Fibroblast of skin of left biceps (primary cell): ENCODE results near the gene MAN2B2.

ENCODE experiments used
- DNase-seq, 2 experiments: peaks; one replicate each; pipeline ENCODE4 v3.0.0-alpha.2; 2013; ENCODE audit warnings: low read depth in 2 of 2

The MAN2B2 gene

DNA sequence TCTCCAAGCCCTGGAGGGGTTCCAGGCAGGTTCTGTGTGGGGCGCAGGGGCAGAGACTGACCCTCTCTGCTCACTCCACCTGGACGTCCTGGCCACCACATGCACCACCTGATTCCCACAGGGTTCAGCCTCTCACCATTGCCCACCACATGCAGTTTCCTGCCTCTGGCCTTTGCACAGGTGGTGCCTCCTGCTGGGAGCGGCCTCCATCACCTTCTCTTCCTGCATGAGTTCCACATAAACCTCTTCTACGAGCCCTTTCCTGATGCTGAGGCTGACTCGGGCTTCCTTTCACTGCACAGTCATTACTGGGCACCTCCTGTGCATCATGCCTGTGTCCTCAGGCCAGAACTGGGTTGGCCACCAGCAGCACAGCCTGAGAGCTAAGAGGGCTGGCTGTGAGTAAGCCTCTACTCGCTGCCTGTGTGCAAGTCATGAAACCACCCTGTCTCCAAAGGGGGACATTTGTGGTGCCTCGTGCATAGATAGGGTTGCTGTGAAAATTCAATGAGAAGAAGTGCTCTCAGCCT is 19.9 kb downstream of the MAN2B2 start:
- DNase-seq = no peak

DNA sequence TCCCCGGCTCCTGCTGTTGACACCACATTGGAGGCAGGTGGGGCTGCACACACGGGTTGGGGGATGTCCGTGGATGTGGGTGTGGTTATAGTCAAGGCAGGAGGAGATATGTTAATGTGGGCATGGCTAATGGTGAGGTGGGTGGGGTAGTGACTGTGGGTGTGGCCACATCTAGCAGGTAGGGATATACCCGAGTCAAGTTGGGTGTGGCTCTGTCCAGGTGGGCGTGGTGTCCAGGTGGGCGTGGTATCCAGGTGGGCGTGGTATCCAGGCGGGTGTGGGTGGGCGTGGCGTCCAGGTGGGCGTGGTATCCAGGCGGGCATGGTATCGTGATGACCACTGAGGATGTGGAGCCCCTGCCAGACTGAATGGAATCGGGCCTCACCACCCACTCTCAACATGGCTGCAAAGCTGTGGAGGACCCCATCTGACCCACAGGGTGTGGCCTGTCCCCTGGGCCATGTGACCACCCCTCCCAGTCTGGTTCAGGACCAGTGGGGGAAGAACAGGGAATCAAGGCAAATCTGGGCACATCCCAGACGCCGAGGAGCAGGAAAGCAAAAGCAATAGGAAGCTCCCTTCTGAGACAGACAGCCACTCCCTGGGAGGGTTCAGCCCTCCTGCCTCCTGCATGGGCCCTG is 21.0 kb downstream of the MAN2B2 start:
- no peak for DNase-seq

DNA sequence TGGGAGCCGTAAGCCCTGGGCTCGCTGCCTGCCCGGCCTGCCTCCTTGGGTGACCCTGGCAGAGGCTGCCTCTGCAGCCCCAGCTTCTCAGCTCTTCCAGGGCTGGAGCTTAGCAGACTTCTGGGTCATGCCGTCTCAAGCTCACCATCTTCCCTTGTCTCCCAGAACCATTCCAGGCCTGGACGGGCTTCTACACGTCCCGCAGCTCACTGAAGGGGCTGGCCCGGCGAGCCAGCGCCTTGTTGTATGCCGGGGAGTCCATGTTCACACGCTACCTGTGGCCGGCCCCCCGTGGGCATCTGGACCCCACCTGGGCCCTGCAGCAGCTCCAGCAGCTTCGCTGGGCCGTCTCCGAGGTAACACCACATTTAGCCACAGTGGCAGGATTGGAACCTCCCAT is 22.0 kb downstream of the MAN2B2 start:
- no peak for DNase-seq

DNA sequence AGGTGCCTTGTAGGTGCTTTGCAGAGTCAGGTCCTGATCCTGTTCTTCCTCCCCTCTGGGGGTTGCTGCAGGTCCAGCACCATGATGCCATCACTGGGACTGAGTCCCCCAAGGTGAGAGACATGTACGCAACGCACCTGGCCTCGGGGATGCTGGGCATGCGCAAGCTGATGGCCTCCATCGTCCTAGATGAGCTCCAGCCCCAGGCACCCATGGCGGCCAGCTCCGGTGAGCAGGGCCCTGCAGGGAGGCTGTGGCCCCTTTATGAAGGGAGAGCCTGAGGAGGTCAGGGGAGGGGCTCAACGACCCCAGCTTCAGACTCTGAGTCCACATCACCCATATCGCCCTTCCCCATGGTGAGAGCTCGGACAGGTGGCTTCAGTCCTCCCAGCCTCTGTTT is 23.1 kb downstream of the MAN2B2 start:
- DNase-seq = no peak

DNA sequence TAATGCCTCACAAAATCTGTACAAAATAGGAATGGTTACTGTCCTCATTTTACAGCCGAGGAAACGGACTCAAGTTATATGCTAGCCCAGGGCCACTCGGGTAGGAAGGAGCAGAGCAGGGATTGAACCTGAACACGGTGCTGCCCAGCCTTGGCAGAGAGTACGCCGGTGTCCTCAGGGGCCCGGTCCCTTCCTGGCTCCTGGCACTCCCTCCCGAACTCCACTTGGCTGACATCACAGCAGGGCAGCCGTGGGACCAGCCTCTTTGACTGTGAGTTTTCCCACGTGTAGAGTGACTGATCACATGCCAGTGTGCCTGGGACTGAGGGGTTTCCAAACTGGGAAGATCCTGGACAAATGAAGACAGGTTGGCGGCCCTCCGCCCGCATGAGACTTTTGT is 23.7 kb downstream of the MAN2B2 start:
- no peak for DNase-seq

DNA sequence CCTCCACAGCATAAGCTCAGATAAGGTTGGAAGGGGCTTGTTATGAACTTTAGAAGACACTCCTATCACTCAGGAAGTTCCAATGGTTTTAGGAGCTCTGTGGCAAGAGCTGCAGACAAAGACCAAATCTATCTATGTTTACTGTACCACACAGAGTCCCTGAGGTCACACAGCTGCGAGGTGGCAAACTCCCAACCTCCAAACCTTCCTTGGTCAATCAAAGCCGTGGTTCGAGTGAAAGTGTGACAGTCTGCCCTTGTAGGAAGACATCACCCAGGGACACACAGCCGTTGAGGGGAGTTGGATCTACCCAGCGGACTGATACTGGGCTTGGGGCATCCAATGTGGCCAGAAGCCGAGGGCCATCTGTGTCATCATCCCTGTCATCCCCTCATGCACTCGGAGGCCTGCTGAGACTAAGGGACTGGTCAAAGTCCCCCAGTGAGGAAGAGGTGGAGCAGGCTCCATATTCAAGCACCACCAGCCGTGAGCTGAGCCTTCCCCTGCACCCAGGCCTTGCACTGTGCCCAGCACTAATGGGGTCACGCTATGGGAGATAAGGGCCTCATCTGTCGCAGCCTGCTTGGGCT is 26.8 kb downstream of the MAN2B2 start:
- DNase-seq = no peak

DNA sequence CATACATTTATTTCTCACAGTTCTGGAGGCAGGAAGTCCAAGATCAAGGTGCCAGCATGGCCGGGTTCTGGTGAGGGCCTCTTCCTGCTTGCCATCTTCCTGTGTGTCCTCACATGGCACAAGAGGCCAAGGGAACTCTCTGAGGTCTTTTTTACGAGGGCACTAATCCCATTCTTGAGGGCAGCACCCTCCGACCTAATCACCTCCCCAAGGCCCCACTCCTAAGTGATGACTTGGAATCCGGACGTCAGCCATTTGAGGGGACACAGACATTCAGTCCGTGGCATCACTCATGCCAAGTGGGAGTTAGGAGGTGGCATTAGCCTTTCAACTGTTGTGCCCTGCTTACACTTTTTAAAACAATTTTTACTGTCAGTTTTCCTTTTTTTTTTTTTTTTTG is 27.3 kb downstream of the MAN2B2 start:
- no peak for DNase-seq

DNA sequence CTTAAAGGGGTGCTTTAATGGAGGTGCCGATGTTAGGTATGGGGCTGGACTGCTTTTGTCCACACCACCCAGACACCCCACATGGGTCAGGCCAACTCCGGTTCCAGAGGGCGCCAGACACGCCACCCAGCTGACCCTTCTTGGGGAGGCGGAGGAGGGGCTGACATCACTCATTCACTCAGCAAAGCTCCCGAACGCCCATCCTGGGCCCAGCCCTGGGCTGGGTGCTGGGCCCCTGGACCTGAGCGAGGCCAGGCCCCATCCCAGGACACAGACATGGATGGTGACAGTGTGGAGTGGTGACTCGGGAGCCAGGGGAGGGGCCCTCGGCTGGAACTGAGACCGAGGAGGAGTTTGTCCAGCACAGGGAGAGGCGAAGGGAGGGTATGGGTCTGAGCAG is 28.1 kb downstream of the MAN2B2 start:
- no peak for DNase-seq

DNA sequence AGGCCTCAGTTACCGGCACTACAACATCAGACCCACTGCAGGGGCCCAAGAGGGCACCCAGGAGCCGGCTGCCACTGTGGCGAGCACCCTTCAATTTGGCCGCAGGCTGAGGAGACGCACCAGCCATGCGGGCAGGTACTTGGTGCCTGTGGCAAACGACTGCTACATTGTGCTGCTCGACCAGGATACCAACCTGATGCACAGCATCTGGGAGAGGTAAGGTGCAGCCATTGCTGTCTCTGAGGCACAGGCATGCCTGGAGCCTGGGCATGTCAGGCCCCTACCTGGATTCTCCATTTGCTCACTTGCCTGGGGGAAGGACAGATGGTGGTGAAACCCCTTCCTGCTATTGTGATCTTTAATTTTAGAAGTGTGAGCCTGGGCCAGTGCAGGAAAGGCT is 30.1 kb downstream of the MAN2B2 start:
- no peak for DNase-seq

DNA sequence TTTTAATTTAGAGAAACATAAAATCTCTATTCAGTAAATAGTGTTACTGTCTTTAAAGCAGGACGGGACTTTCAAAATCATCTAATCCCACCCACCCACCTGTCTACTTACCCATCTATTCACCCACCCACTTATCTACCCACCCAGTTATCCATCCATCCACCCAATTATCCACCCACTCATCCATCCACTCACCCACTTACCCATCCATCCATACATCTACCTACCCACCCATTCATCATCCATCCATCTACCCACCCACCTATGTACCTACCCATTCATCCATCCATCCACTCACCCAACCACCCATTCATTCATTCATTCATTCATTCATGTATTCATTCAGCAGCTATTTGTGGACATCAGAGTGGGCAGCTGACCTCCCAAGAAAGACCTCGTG is 30.6 kb downstream of the MAN2B2 start:
- DNase-seq = no peak

DNA sequence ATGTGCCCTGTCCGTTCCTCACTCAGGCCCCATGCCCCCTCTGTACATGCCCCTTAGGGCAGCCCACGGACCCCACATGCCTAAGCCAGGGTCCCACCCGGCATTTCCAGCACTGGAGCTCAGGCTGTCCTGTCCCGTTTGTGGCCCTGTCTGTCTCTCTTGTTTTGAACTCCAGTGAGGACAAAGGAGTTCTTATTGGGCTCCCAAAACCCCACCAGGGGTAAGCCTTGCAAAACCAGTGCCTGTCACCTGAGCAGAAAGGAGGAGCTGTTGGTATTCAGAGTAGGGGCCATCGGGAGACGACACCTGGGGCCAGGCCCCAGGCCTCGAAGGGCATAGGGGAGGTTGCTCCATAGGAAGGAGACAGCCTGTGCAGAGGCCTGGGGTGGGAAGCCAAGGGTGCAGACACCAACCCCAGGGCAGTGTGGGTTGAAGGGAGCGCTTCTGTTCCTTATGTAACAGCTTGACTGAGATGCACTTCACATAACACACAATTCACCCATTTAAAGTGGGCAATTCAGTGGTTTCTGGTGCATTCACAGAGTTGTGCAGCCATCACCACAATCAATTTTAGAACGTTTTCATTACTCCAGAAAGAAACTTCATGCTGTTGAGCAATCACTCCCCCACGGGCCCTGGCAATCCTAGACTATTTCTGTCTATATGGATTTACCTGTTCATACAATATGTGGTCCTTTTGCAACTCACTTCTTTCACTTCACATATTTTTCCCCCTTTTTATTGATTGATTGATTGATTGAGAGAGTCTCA is 31.7 kb downstream of the MAN2B2 start:
- DNase-seq = no peak

DNA sequence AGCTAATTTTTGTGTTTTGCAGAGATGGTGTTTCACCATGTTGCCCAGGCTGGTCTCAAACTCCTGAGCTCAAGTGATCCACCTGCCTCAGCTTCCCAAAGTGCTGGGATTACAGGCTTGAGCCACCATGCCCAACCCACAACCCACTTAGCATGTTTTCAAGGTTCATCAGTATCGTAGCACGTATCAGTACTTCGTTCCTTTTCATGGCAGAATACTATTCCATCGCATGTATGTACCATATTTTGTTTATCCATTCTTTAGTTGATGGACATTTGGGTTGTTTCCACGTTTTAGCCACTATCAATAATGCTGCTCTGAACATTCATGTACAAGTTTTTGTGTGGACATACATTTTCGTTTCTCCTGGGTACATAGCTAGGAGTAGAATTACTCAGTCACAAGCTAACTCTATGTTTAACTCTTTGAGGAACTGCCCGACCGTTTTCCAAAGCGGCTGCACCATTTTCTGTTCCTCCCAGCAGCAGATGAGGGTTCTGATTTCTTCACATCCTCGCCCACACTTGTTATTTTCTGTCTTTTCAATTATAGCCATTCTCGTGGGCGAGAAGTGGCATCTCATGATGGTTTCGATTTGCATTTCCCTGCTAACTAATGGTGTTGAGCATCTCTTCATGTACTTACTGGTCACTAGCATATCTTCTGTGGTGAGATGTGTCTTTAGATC is 32.5 kb downstream of the MAN2B2 start:
- no peak for DNase-seq

DNA sequence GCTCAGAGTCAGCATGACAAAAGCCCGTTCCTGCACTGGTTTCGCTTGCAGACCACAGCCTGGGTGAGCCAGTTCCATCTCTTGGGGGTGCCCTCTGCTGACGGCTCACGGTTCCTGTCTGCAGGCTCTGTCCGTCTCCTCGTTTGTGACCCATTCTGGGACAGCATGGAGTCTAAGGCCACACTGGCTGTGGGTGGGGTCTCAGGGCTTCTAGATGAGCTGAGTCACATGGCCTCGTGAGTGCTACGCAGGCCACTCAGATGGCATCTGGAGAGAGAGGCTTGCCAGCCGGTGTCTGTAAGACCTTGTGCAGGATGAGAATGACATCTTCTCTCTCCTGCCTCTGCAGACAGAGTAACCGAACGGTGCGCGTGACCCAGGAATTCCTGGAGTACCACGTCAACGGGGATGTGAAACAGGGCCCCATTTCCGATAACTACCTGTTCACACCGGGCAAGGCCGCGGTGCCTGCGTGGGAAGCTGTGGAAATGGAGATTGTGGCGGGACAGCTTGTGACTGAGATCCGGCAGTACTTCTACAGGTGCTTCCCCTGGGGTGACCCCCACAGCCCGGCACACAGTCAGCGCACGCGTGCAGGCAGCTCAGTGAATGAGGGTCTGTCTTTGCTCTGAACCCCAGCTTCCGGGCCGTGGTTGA is 33.9 kb downstream of the MAN2B2 start:
- no peak for DNase-seq

DNA sequence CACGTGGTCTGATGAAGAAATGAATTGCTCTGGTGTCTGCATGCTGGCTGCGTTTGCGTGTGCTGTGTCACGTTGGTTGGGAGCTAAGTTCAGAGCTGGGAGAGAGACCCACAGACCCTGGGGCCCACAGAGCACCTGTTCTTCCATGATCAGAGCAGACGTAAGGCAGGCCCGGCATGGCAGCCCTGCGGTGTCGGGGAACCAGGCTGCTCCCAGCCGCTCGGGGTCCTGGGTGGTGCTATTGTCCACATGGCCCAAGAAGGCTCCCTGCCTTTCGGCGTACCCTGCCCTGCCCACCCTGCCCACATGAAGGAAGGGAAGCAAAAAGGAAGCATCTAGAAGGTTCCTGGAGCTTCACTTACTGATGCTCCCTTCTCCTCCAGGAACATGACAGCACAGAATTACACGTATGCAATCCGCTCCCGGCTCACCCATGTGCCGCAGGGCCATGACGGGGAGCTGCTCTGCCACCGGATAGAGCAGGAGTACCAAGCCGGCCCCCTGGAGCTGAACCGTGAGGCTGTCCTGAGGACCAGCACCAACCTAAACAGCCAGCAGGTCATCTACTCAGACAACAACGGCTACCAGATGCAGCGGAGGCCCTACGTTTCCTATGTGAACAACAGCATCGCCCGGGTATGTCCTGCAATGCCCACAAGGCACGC is 34.6 kb downstream of the MAN2B2 start:
- no peak for DNase-seq

DNA sequence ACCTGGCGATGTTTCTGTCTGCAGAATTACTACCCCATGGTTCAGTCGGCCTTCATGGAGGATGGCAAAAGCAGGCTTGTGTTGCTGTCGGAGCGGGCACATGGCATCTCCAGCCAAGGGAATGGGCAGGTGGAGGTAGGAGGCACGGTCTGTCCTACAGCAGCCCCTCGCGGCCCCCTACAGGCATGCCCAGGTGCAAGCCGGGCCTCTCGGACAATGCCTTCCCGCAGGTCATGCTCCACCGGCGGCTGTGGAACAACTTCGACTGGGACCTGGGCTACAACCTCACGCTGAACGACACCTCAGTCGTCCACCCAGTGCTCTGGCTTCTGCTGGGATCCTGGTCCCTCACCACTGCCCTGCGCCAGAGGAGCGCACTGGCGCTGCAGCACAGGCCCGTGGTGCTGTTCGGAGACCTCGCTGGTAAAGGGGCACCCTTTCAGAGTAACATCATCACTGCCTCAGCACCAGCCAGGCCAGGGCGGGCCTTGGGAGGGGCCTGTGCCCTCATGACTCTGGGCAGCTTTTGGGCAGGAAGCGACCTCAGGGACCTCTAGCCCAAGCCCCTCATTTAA is 36.0 kb downstream of the MAN2B2 start:
- no peak for DNase-seq

DNA sequence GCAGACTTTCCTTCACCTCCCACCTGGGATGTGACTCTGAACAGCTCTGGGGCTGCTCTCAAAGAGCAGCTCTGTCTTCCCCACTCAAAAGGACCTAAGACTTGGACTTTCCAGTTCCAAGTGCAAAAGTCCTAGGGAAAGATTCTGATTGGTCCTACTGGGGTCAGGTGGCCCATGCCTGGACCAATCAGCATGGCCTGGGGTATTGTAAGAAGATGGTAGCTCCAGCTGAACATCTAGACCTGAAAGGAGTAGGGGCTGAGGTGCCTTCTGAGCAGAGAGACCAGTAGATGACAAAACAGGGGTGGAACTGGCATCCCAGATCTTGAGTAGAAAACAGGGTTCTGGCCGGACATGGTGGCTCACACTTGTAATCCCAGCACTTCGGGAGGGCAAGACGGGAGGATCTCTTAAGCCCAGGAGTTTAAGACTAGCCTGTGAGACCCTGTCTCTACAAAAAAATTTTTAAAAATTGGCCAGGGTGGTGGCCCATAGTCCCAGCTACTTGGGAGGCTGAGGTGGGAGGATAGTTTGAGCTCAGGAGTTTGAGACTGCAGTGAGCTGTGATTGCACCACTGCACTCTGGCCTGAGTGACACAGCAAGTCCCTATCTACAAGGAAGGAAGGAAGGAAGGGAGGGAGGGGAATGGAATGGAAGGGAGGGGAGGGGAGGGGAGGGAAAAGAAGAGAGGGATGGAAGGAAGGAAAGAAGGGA is 38.1 kb downstream of the MAN2B2 start:
- DNase-seq = no peak

DNA sequence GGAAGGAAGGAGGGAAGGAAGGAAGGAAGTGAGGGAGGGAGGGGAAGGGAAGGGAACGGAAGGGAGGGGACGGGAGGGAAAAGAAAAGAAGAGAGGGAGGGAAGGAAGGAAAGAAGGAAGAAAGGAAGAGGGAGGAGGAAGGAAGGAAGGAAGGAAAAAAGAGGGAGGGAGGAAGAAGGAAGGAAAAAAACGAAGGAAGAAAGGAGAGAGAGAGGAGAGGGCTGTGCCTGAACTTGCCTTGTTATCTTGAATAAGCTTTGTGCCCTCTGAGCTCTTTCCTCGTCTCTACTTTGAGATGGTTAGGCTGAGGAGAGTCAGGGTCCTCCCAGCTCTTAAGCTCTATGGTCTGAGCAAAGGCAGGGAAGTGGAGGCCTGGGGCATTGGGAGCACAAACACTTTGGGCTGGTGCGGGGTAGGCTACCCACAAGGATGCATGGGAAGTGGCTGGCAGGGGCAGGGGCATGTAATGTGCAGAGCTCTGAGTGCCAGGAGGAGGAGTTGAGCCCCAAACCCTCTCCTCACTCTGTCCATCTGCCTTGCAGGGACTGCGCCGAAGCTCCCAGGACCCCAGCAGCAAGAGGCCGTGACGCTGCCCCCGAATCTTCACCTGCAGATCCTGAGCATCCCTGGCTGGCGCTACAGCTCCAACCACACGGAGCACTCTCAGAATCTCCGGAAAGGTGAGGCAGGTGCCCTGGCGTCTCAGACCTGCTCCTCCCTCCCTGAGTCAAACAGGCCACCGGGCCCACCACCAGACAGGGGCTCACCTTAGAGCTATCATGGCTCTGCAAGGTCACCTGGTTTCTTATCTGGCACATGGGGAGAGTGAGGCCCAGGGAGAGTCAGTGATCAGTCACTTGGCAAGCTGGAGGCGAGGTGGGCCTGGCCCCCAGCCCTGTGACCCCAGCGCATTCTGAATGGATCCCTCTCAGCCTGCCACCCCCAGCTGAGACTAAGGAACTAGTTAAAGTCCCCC is 39.0 kb downstream of the MAN2B2 start:
- no peak for DNase-seq

DNA sequence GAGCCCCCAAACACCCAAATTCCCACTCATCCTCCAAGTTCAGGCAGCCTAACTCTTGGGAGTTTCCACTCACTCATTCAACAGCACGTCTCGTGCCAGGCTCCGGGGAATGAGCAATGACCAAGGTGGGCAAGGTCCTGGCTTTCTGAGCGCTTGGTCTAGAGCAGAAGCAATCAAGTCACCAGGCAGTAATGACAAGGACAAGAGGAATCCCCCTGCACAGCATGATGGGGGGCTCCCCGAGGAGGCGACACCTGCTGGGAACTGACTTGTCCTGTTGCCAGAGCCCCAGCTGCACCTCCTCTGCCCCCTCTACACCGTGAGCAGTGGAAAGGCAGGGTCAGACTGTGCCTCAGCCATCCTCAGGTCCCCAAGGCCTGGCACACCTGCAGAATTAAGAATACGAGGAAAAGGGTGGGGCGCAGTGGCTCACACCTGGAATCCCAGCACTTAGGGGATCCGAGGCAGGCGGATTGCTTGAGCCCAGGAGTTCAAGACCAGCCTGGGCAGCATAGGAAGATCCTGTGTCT is 39.8 kb downstream of the MAN2B2 start:
- no peak for DNase-seq
